ENCODE measurements around the gene MINK1.

Gene MINK1

DNA sequence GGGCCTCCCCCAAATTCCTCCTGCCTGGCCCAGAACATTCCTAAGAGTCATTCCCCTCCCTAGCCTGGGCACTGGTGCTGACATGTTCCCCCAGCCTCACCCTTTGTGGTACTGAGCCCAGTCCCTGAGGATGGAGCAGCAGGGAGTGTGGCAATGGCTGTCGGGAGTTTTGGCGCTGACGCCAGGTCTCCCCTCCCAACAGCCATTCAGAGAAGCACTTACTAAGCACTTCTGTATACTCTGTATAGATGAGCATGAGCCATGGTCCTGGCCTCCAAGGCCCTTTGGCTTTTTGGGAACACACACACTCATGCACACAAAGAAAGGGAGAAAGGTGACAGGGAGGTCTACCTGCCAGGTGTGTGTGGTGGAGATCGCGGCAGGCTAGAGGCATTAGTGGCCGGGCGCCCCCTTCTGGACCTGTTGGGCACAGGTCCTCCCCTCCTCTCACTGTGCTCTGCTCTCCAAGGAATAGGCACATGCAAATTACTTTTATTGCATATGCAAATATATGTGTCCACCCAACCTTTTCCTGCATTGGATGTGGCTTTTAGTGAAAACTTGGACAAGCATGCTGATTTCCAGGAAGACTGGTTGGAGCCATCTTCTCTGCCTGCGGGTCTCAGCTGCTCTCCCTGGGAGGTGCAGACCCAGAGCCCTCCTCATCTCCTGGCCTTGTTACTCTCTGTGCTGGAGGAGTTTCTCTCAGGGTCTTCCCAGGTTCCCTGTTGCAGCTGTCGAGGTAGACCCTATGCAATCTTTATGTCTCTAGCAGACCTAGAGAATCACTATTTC is 48.8 kb downstream of the MINK1 start:
- DNase-seq, result peak; percentile 66

DNA sequence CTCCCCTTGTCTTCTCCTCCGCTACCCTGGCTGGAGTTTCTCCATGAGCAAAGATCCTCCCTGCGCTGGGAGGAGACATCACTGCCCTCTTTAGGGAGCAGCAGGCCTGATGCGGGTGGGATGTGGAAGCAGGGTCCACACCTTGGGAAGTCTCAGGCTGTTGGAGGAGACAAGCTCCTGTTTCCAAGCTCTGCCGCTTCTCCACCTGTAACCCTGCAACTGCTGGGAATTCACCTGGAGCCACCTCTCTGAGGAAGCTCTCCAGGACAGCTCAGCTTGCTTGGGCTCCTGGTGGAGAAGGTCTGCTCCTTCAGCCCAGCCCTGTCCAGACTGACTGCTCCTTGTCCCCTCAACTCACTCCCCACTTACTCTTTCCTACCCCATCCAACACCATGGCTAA is 51.3 kb downstream of the MINK1 start:
- DNase-seq, result no peak

DNA sequence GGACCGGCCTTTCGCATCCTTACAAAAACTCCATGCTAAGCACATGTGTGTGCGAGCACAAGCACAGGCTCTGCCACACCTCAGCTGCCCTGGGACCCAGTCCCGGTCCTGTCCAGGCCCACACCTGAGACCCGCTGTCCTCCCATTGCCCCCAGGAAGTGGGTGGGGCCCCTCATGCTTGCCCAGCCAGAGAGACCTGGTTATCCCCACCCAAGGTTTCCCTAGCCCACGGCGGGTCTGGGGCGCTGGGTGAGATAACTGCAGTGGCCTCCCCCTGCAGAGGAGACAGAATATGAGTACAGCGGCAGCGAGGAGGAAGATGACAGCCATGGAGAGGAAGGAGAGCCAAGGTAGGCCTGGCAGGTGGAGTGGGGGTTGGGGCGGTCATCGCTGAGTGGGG is 53.7 kb downstream of the MINK1 start:
- DNase-seq, result no peak

DNA sequence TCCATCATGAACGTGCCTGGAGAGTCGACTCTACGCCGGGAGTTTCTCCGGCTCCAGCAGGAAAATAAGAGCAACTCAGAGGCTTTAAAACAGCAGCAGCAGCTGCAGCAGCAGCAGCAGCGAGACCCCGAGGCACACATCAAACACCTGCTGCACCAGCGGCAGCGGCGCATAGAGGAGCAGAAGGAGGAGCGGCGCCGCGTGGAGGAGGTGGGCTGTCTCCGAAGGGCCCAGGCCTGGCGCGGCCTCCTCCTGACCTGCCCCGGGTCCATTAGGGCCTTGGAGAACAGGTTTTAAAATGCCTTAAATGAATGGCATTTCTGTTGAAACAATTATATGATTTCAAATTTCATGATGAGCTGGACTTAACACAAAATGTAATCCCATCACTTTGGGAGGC is 54.4 kb downstream of the MINK1 start:
- no peak for DNase-seq

DNA sequence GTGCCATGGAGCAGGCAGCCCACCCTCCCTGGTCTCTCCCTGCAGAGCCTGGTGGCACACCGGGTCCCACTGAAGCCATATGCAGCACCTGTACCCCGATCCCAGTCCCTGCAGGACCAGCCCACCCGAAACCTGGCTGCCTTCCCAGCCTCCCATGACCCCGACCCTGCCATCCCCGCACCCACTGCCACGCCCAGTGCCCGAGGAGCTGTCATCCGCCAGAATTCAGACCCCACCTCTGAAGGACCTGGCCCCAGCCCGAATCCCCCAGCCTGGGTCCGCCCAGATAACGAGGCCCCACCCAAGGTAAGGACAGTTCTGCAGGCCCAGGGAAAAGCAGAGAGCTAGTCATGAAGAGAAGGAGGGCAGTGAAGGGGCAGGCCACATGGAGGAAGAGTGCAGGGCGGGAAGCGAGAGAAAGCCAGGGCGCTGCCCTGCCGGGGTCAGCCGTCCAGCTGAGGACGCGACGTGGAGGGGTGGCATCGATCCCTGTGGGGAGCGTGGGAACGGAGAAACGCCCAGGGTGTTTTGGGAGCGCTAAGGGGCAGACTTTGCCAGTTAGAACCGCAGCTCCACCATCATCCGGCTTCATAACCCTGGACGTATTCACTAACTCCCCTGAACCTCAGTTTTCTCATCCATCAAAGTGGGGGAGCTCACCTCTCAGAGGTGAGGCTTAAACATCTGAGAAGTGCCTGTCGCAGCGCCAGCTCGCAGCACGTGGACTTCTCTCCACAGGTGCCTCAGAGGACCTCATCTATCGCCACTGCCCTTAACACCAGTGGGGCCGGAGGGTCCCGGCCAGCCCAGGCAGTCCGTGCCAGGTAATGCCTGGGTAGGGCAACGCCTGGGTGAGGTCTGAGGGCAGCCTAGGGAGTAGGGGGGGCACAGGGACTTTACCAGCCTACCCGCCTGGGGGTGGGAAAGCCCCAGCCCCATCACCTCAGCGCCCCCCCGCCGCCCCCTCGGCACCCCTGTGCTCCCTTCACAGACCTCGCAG is 58.6 kb downstream of the MINK1 start:
- DNase-seq, result no peak

DNA sequence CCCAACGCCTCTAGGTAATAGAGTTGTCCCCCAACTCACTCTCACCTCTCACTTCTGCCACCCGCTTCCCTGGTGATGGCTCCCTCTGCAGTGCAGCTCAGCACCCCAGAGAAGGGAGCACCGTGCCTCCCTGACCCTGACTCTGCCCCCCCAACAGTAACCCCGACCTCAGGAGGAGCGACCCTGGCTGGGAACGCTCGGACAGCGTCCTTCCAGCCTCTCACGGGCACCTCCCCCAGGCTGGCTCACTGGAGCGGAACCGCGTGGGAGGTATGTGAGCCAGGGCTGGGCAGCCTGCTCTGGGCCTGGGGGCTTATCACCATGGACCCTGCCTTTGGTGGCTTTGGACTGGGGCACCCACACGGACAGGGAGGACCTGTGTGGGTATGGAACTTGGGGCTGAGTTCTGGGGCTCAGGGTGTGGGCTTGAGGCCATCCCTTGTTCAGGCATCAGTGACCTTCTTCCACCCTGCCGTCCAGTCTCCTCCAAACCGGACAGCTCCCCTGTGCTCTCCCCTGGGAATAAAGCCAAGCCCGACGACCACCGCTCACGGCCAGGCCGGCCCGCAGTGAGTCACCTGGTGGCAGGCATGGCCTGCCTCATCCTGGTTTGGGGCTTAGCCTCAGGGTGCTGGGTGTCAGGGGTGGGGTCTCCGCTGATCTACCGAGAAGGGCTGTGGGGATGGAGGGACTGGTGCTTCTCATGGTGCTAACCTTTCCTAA is 59.5 kb downstream of the MINK1 start:
- no peak for DNase-seq

DNA sequence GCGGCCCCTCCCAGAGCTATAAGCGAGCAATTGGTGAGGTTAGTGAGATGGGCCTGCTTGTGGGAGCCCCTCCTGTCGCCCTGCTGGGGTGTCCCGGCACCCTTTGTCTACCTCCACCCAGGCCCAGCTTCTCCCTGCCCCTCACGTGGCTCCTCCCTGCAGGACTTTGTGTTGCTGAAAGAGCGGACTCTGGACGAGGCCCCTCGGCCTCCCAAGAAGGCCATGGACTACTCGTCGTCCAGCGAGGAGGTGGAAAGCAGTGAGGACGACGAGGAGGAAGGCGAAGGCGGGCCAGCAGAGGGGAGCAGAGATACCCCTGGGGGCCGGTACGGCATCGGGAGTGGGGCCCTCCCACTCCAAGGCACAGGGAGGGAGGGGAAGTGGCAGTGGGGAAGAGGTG is 60.1 kb downstream of the MINK1 start:
- no peak for DNase-seq

DNA sequence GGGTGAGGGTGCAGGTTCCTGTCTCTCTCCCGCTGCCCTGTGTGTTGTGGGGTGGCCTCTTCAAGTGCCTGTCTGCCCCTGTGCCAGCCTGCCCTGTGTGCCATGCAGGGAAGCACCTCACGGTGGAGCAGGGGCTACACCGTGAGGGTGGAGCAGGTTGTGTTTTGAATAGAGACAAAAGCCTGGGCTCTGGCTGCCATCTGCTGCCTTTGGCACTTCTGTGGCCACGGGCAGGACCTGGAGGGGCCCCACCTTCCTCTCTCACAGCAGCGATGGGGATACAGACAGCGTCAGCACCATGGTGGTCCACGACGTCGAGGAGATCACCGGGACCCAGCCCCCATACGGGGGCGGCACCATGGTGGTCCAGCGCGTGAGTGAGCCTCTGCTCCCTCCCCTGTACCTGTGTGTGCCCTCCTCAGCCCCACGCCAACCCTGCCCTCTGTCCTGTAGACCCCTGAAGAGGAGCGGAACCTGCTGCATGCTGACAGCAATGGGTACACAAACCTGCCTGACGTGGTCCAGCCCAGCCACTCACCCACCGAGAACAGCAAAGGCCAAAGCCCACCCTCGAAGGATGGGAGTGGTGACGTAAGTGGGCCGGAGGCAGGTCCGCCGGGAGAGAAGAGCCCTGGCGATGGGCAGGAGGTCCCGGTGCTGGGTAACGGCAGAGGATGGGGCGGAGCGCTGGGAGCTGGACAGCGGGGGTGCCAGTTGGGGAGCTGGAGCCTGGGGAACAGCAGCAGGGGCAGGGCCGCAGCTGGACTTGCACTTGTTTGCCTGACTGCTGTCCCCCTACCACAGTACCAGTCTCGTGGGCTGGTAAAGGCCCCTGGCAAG is 60.8 kb downstream of the MINK1 start:
- DNase-seq, result no peak

DNA sequence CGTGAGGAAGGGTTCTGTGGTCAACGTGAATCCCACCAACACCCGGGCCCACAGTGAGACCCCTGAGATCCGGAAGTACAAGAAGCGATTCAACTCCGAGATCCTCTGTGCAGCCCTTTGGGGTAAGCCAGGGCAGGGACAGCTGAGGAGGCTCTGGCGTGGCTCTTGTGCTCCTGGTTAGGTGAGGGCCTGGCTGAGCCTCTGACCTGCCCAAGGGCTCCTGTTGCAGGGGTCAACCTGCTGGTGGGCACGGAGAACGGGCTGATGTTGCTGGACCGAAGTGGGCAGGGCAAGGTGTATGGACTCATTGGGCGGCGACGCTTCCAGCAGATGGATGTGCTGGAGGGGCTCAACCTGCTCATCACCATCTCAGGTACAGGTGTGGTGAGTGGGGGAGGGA is 62.0 kb downstream of the MINK1 start:
- DNase-seq, result no peak

DNA sequence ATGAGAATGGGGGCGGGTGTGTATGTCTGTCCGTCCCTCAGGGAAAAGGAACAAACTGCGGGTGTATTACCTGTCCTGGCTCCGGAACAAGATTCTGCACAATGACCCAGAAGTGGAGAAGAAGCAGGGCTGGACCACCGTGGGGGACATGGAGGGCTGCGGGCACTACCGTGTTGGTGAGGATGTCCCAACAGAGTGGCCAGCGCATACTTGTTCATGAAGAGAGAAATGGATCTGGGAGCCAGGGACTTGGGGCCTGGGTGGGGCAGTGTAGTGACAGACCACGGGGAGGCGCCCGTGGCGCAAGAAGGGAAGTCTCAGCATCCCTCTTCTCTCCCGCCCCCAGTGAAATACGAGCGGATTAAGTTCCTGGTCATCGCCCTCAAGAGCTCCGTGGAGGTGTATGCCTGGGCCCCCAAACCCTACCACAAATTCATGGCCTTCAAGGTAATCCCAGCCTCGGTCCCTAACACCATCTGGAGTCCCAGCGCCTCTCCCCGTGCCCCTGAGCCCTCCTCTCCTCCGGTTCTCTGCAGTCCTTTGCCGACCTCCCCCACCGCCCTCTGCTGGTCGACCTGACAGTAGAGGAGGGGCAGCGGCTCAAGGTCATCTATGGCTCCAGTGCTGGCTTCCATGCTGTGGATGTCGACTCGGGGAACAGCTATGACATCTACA is 62.7 kb downstream of the MINK1 start:
- no peak for DNase-seq

DNA sequence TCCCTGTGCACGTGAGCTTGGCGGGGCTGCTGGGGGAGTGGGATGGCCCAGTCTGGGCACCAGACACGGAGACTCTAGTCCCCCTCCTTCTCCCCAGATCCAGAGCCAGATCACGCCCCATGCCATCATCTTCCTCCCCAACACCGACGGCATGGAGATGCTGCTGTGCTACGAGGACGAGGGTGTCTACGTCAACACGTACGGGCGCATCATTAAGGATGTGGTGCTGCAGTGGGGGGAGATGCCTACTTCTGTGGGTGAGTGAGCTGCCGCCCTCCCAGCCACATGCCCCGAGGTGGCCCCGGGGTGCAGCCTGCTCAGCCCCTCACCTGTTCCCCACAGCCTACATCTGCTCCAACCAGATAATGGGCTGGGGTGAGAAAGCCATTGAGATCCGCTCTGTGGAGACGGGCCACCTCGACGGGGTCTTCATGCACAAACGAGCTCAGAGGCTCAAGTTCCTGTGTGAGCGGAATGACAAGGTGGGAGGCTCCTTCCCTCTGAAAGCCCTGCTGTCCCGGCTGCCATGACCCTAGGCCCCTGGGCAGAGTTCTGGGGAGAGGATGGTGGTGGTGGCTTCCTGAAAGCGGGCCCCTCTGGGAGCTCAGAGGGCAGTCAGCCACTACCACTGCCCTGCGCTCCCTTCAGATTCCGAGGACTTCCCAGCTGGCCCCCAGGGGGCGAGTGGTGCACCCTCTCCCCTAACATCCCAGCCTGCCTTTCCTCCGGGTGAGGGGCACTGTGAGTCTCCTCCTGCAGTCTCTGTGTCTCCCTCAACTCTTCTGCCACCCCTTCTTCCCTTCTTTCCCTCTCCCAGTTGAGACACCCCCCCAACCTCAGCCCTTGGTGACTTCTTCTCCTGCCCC is 63.4 kb downstream of the MINK1 start:
- no peak for DNase-seq

DNA sequence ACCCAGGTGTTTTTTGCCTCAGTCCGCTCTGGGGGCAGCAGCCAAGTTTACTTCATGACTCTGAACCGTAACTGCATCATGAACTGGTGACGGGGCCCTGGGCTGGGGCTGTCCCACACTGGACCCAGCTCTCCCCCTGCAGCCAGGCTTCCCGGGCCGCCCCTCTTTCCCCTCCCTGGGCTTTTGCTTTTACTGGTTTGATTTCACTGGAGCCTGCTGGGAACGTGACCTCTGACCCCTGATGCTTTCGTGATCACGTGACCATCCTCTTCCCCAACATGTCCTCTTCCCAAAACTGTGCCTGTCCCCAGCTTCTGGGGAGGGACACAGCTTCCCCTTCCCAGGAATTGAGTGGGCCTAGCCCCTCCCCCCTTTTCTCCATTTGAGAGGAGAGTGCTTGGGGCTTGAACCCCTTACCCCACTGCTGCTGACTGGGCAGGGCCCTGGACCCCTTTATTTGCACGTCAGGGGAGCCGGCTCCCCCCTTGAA is 64.1 kb downstream of the MINK1 start:
- no peak for DNase-seq

DNA sequence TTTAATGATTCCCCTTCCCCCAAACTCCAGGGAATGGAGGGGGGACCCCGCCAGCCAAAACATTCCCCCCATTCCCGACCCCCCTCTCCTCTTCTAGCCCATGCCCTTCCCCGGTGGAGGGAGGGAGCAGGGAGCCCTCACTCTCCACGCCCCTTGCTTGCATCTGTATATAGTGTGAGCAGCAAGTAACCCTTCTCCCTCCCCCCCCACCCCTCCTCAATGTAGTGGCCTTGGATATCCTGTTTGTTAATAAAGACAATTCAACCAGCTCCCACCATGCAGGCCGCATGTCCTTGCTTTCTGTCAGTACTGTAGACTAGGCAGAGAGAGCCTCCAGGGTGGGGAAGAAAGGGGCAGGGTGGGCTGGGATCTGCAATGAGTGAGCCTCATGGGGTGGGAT is 64.6 kb downstream of the MINK1 start:
- no peak for DNase-seq

DNA sequence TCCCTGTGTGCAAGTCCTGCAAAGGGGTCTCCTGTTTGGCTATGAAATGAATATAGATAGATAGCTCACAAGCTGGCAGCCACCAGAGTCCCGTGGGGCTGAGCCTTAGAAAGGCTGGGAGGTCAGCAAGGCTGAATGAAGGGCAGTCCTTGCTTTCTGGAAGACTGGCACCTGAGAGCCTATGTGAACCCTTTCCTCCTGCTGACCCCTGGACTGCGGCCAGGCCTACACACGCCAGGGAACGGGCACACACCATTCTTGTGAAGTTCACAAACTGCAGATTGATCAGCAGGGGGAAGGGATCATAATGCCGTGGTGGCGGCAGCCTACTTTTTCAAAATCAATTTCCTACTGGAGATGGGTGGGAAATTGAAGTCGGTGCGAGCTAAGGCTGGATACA is 65.2 kb downstream of the MINK1 start:
- DNase-seq, result no peak

DNA sequence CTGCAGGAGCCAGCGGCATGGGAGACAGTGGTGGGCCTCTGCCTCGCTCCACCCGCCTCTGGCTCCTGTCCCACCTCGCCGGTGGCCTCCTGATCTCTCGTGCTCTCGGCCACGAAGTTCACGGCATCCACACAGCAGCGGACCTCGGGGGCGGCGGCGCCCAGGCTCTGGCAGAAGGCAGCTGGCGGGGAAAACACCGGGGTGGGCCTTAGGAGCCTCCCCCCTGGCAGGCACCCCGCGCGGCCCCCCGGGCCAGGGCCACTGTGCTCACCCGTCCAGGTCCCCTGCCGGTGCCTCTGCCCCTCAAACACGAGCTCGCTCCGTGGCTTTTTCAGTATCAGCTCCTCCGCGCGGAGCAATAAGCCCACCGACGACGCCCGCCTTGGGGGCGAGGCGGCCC is 65.8 kb downstream of the MINK1 start:
- DNase-seq, result no peak

DNA sequence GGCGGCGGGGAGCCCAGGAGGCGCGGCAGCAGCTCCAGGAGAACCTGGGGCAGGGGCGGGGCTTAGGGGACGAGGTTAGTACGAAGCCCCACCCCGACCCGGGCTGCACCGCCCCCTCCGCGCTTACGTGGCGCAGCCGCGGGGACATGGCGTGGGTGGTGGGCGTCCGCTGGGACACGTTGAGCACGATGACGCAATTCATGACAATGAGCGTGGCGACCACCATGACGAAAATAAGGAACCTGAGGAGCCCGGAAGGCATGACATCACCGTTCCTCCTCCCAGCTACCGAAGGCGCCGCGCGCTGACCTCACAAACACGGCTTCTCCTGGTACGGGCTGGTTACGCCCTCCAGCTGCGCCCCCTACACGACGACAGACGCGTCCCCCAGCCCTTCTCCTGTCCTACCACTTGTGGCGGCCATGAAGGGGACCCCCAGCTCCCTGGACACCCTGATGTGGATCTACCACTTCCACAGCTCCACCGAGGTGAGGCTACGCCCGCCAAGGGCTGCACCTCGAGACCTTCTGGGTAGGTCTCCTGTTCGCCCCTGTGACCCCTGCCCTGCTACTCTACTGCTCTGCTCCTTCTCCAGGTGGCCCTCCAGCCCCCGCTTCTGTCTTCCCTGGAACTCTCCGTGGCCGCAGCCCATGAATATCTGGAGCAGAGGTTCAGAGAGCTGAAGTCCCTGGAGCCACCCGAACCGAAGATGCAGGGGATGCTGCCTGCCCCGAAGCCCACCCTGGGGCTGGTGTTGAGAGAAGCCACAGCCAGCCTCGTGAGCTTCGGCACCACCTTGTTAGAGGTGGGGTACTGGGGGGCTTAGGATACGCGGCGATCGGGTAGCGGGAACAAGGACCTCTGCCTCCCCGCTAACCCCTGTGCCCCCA is 66.4 kb downstream of the MINK1 start, which contains the start of gene C17orf107:
C17orf107 (plus strand) TSS at position 196 of the 890 bp plus-strand sequence; CDS start at position 423, 227 bp downstream.
- DNase-seq, result peak; percentile 67

DNA sequence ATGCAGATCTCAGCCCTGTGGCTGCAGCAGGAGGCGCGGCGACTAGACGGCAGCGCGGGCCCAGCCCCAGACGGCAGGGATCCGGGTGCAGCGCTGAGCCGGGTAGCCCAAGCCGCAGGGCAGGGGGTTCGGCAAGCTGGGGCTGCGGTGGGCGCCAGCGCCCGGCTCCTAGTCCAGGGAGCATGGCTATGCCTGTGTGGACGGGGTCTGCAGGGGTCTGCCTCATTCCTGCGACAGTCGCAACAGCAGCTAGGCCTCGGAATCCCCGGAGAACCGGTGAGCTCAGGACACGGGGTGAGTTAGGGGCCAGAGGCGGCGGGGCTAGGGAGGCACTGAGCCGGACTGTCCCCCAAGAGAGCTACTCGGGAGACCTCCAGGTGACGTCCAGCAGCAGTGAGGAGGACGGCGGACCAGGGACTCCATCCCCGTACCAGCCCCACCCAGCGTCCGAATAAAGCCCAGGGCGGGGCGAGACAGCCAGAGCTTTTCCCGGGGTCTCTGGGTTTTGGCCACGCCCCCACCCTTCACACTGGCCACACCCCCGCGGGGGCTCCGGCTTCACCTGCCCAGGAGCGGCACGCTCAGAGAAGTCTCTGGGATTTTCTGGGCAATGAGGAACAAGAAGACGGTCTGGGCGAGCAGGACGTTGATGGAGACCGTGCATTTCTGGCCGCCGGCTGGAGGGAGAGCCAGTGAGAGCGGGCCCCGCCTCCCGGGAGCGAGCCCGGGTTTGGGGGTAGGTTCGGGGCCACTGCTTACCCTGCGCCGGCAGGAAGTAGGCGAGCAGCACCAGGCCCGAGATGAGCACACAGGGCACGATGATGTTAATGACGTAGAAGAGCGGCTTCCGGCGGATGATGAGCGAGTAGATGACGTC is 67.3 kb downstream of the MINK1 start:
- DNase-seq, result no peak

DNA sequence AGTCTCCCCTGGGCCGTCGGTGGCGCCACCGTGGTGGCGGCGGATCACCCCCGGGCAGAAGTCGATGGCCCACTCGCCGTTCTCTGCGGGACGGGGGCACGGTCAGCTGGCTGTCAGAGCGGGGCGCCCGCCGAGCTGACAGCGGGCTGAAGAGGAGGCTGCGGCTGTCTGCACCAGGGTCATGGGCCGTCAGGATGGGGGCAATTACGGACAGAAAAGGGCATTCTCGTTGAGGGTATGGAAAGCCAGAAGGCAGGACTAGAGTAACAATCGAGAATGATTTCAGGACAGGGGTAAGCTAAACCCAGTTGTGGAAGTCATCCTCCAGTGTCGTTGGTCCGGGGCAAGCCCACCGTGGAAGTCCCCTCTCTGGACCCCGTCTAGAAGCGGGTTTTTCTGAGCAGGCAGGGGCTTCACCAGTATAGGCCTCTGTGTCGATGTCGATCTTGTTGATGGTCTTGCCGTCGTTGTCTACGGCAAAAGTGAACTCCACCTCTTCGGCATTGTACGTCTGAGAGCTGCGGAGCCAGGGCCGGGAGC is 68.0 kb downstream of the MINK1 start:
- no peak for DNase-seq

Data from RPMI8226 (cell line).